SK-N-SH (cell line): ENCODE data around the gene PEG3. TPM values are rescaled to one million over a fixed set of nuclear protein-coding genes. Genes with fewer than 3 reads are reported as not detected.

Experiments used
- CTCF ChIA-PET: fragments of 300-600, 350-600 bp; formaldehyde crosslinking; extraction: SDS; loops from one replicate; lab custom pipeline; 2021; lab: Yijun Ruan, JAX
- POLR2A ChIA-PET: fragments of 350-600 bp; sonication (Branson Sonifier 250); formaldehyde crosslinking; extraction: SDS; loops from one replicate; lab custom pipeline; 2020; ENCODE audit warnings: antibody characterized with exemption, inconsistent platforms; lab: Yijun Ruan, JAX
- DNase-seq: peaks from one replicate; pipeline ENCODE4 v3.0.0; 2012
- H2AFZ ChIP-seq: fragments of 200-600 bp; sonication (generic); 2 replicates; pipeline ENCODE4 v1.8.1; 2016; ENCODE audit warnings: antibody characterized with exemption, mild to moderate bottlenecking, low read depth
- H3F3A ChIP-seq: fragments of 200-600 bp; sonication (generic); replicated peaks from 2 replicates; pipeline ENCODE3; 2016; ENCODE audit warnings: antibody characterized with exemption, mild to moderate bottlenecking; ENCODE audit not compliant: insufficient read depth
- H3K27ac ChIP-seq, 2 experiments: fragments of 200-500 bp in 1 of 2; fragments of 200-600 bp in 1 of 2; sonication (Bioruptor generic) in 1 of 2; sonication (generic), shearing (Covaris generic) in 1 of 2; 2 replicates each; pipeline versions ENCODE4 v1.5.1 to v1.6.1; 2014 to 2016; ENCODE audit warnings: low read depth in 2 of 2, inconsistent platforms in 1 of 2, low read length in 1 of 2, mild to moderate bottlenecking in 1 of 2, mixed read lengths in 1 of 2
- H3K27me3 ChIP-seq: fragments of 200-600 bp; sonication (generic), shearing (Covaris generic); 2 replicates; pipeline ENCODE4 v1.6.1; 2016; ENCODE audit warnings: mixed run types; ENCODE audit not compliant: insufficient read depth
- H3K36me3 ChIP-seq, 2 experiments: fragments of 200-500 bp in 1 of 2; fragments of 200-600 bp in 1 of 2; sonication (Bioruptor generic) in 1 of 2; sonication (generic) in 1 of 2; replicated peaks in 1 of 2; 2 replicates each; pipeline versions ENCODE3 to v1.5.1; 2014 to 2016; ENCODE audit warnings: low read length in 1 of 2, mild to moderate bottlenecking in 1 of 2; ENCODE audit not compliant: insufficient read depth in 2 of 2, control insufficient read depth in 1 of 2
- H3K4me1 ChIP-seq, 2 experiments: fragments of 200-500 bp in 1 of 2; fragments of 200-600 bp in 1 of 2; sonication (Bioruptor generic) in 1 of 2; sonication (generic), shearing (Covaris generic) in 1 of 2; 2 replicates each; pipeline versions ENCODE4 v1.5.1 to v1.6.1; 2014 to 2016; ENCODE audit warnings: low read depth in 1 of 2, low read length in 1 of 2, mixed run types in 1 of 2; ENCODE audit not compliant: insufficient read depth in 2 of 2, control insufficient read depth in 1 of 2
- H3K4me2 ChIP-seq: fragments of 200-600 bp; sonication (generic), shearing (Covaris generic); 2 replicates; pipeline ENCODE4 v1.6.1; 2017; ENCODE audit warnings: mixed run types
- H3K4me3 ChIP-seq, 2 experiments: fragments of 200-500 bp in 1 of 2; fragments of 200-600 bp in 1 of 2; sonication (Bioruptor generic) in 1 of 2; sonication (generic), shearing (Covaris generic) in 1 of 2; 2 replicates each; pipeline versions ENCODE4 v1.5.1 to v1.8.1; 2014 to 2016; ENCODE audit warnings: low read depth in 2 of 2, inconsistent platforms in 1 of 2, low read length in 1 of 2, mild to moderate bottlenecking in 1 of 2, mixed read lengths in 1 of 2, moderate library complexity in 1 of 2
- H3K79me2 ChIP-seq: fragments of 200-600 bp; sonication (generic); 2 replicates; pipeline ENCODE4 v1.8.1; 2017; ENCODE audit warnings: mild to moderate bottlenecking; ENCODE audit not compliant: insufficient read depth
- H3K9ac ChIP-seq: fragments of 200-600 bp; sonication (generic); 2 replicates; pipeline ENCODE4 v1.6.1; 2017; ENCODE audit warnings: mixed run types
- H3K9me2 ChIP-seq: fragments of 200-600 bp; sonication (generic); 2 replicates; pipeline ENCODE4 v1.6.1; 2017; ENCODE audit warnings: mixed run types
- H3K9me3 ChIP-seq: fragments of 200-600 bp; sonication (generic); 2 replicates; pipeline ENCODE4 v1.6.1; 2017; ENCODE audit warnings: mixed run types, mild to moderate bottlenecking, moderate library complexity
- H4K20me1 ChIP-seq: fragments of 200-600 bp; sonication (generic); 2 replicates; pipeline ENCODE4 v1.6.1; 2017; ENCODE audit warnings: mild to moderate bottlenecking, mixed run types; ENCODE audit not compliant: insufficient read depth
- ELF1 ChIP-seq: IDR thresholded peaks from 2 replicates; pipeline ENCODE4 v1.4.0; 2012
- EP300 ChIP-seq, 2 experiments: IDR thresholded peaks; 2 replicates each; pipeline versions ENCODE4 v1.4.0 to v1.6.1; 2012; ENCODE audit warnings: borderline replicate concordance in 1 of 2, low read depth in 1 of 2, low read length in 1 of 2
- FOSL2 ChIP-seq: IDR thresholded peaks from 2 replicates; pipeline ENCODE4 v1.4.0; 2012; ENCODE audit warnings: low read depth, mild to moderate bottlenecking, moderate library complexity, borderline replicate concordance
- FOXJ3 ChIP-seq: sonication (generic); formaldehyde crosslinking; IDR thresholded peaks from 2 replicates; pipeline ENCODE4 v1.5.1; 2020; ENCODE audit warnings: mild to moderate bottlenecking, missing genetic modification reagents
- GABPA ChIP-seq: IDR thresholded peaks from 2 replicates; pipeline ENCODE4 v1.4.0; 2012; ENCODE audit warnings: low read depth, mild to moderate bottlenecking
- RCOR1 ChIP-seq: fragments of 150-350 bp; IDR thresholded peaks from 2 replicates; pipeline ENCODE4 v1.6.1; 2017; ENCODE audit warnings: antibody characterized with exemption, low read length
- SIN3A ChIP-seq: IDR thresholded peaks from 2 replicates; pipeline ENCODE4 v1.6.1; 2012; ENCODE audit warnings: low read depth, mild to moderate bottlenecking, low read length, moderate library complexity, borderline replicate concordance
- WGBS: methylation state at CpG from one replicate; pipeline ENCODE4 v1.1.6; 2017; ENCODE audit warnings: low lambda C conversion rate; 5-methylcytosine and 5-hydroxymethylcytosine counted together
- polyA plus RNA-seq, 3 experiments: library from polyadenylated mRNA; depleted of rRNA; stranded (reverse); fragments of >200 nt; gene quantifications; 2 replicates each; pipeline ENCODE4 v1.2.3, GENCODE V29; 2012
- TF ChIP-seq, protein P1 (sequence below): IDR thresholded peaks from 2 replicates; pipeline ENCODE4; 2012
- TF ChIP-seq, protein P2 (sequence below): fragments of 150-350 bp; IDR thresholded peaks from 2 replicates; pipeline ENCODE4 v1.6.1; 2017; ENCODE audit warnings: antibody characterized with exemption, low read length, low read depth, borderline replicate concordance
- TF ChIP-seq, protein P3 (sequence below): IDR thresholded peaks from 2 replicates; pipeline ENCODE4 v1.6.1; 2012; ENCODE audit warnings: mild to moderate bottlenecking, low read depth, low read length, moderate library complexity
- TF ChIP-seq, protein P4 (sequence below): fragments of 200-600 bp; sonication (generic); IDR thresholded peaks from 2 replicates; pipeline ENCODE4 v1.6.1; 2017; ENCODE audit warnings: antibody characterized with exemption, mild to moderate bottlenecking, moderate library complexity

PEG3 gene
- polyA plus RNA-seq, 1 of the 3 experiments (the other 2 are of a cell fraction), result 0.12 TPM

DNA sequence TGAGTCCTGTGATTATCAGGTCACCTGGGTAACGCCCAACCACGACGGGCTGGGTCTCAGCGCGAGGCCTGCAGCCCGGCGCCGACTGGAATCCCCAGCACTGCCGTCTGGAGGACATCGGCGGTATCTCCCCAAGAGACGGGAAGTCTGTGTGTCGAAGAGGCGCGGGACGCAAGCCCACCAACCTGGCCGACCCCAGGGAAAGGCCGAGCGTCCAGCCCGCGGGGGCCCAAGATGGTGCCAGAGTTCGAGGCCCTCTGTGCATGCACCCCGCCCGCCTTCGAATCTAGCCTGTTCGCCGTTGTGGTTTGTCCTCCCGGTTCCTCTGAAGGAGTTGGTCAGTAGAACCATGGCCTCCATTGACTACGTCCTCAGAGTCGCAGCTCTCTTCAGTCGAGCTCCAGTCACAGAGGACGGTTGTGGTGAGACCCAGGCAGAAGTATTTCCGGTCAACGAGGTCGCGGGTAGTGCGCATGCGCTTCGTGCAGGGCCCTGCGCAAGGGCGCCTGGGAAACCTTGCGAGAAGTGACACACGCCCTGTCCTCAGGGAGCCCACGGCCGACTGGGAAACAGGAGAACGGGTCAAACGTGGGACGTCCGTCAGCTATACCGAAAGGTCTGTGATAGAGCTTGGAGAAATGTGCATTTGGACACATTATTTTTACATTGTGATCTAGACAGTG lies 24.1 kb upstream of the PEG3 start:
- H4K20me1 ChIP-seq, result no peaks in the 10 kb centered on the region
- no peak overlapping the region for H3K27ac ChIP-seq
- H3K27me3 ChIP-seq, result no peaks in the 10 kb centered on the region
- POLR2A ChIA-PET, result no interaction called here
- H3F3A ChIP-seq, result no peaks in the 10 kb centered on the region
- no peaks in the 10 kb centered on the region for H3K9me2 ChIP-seq
- no peaks in the 10 kb centered on the region for H3K36me3 ChIP-seq
- H3K9ac ChIP-seq, result no peak overlapping the region
- no peak overlapping the region for H3K4me3 ChIP-seq
- H3K9me3 ChIP-seq, result no peaks in the 10 kb centered on the region
- WGBS, result 75% methylated on average over 33 of the region's 50 CpGs
- no peak overlapping the region for H3K4me2 ChIP-seq
- CTCF ChIA-PET, result interaction anchor here (0.5 to 1.3 kb wide), 2 partner anchors 204 to 844 kb away, joined by 3 read pairs; partner anchors contain the start of gene ZNF154
- H2AFZ ChIP-seq, result no peak overlapping the region
- no peak for TF ChIP-seq FOXJ3
- TF ChIP-seq, protein P1, sequence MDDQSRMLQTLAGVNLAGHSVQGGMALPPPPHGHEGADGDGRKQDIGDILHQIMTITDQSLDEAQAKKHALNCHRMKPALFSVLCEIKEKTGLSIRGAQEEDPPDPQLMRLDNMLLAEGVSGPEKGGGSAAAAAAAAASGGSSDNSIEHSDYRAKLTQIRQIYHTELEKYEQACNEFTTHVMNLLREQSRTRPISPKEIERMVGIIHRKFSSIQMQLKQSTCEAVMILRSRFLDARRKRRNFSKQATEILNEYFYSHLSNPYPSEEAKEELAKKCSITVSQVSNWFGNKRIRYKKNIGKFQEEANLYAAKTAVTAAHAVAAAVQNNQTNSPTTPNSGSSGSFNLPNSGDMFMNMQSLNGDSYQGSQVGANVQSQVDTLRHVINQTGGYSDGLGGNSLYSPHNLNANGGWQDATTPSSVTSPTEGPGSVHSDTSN, result no peak
- TF ChIP-seq ELF1, result no peak
- TF ChIP-seq SIN3A, result no peak
- TF ChIP-seq RCOR1, result no peak
- TF ChIP-seq, protein P2, sequence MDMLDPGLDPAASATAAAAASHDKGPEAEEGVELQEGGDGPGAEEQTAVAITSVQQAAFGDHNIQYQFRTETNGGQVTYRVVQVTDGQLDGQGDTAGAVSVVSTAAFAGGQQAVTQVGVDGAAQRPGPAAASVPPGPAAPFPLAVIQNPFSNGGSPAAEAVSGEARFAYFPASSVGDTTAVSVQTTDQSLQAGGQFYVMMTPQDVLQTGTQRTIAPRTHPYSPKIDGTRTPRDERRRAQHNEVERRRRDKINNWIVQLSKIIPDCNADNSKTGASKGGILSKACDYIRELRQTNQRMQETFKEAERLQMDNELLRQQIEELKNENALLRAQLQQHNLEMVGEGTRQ, result no peak
- no peak for TF ChIP-seq GABPA
- TF ChIP-seq FOSL2, result no peak
- TF ChIP-seq, protein P3, sequence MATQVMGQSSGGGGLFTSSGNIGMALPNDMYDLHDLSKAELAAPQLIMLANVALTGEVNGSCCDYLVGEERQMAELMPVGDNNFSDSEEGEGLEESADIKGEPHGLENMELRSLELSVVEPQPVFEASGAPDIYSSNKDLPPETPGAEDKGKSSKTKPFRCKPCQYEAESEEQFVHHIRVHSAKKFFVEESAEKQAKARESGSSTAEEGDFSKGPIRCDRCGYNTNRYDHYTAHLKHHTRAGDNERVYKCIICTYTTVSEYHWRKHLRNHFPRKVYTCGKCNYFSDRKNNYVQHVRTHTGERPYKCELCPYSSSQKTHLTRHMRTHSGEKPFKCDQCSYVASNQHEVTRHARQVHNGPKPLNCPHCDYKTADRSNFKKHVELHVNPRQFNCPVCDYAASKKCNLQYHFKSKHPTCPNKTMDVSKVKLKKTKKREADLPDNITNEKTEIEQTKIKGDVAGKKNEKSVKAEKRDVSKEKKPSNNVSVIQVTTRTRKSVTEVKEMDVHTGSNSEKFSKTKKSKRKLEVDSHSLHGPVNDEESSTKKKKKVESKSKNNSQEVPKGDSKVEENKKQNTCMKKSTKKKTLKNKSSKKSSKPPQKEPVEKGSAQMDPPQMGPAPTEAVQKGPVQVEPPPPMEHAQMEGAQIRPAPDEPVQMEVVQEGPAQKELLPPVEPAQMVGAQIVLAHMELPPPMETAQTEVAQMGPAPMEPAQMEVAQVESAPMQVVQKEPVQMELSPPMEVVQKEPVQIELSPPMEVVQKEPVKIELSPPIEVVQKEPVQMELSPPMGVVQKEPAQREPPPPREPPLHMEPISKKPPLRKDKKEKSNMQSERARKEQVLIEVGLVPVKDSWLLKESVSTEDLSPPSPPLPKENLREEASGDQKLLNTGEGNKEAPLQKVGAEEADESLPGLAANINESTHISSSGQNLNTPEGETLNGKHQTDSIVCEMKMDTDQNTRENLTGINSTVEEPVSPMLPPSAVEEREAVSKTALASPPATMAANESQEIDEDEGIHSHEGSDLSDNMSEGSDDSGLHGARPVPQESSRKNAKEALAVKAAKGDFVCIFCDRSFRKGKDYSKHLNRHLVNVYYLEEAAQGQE, result no peak
- TF ChIP-seq EP300 (IDR thresholded peaks at IDR 0.05; ENCODE audit: borderline replicate concordance in 1 of 2, low read depth in 1 of 2, low read length in 1 of 2), result no peak
- TF ChIP-seq, protein P4, sequence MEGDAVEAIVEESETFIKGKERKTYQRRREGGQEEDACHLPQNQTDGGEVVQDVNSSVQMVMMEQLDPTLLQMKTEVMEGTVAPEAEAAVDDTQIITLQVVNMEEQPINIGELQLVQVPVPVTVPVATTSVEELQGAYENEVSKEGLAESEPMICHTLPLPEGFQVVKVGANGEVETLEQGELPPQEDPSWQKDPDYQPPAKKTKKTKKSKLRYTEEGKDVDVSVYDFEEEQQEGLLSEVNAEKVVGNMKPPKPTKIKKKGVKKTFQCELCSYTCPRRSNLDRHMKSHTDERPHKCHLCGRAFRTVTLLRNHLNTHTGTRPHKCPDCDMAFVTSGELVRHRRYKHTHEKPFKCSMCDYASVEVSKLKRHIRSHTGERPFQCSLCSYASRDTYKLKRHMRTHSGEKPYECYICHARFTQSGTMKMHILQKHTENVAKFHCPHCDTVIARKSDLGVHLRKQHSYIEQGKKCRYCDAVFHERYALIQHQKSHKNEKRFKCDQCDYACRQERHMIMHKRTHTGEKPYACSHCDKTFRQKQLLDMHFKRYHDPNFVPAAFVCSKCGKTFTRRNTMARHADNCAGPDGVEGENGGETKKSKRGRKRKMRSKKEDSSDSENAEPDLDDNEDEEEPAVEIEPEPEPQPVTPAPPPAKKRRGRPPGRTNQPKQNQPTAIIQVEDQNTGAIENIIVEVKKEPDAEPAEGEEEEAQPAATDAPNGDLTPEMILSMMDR, result no peak
- H3K4me1 ChIP-seq, result no peaks in the 10 kb centered on the region
- no peaks in the 10 kb centered on the region for H3K79me2 ChIP-seq
- DNase-seq, result no peak
